Activated CD4-positive, alpha-beta T cell treated with anti-CD3 and anti-CD28 coated beads, Interleukin-2, amount 50 U/mL, for 1 hour (primary cell): ENCODE results near the gene TBXA2R.
A peak's percentile ranks its signal among the peaks of the same experiment; 100 is the strongest.

Source experiments
- DNase-seq: peaks from one replicate; pipeline ENCODE4 v3.0.0-alpha.2; 2020

The TBXA2R gene

GRCh38 chr19:3550947-3551791 is 55.5 kb downstream of the TBXA2R start:
- no peak for DNase-seq

- DNase-seq = no peak
These were observed 56.9 kb downstream of the TBXA2R start for GRCh38 chr19:3549816-3550215.

GRCh38 chr19:3548606-3549005 is 58.1 kb downstream of the TBXA2R start:
- DNase-seq = no peak

GRCh38 chr19:3547767-3548282 is 58.9 kb downstream of the TBXA2R start:
- DNase-seq = no peak

- peak; percentile 22 for DNase-seq
These were observed 59.4 kb downstream of the TBXA2R start for GRCh38 chr19:3547301-3547731.

GRCh38 chr19:3546119-3546518 is 60.6 kb downstream of the TBXA2R start:
- DNase-seq = no peak

GRCh38 chr19:3545669-3546034 is 61.0 kb downstream of the TBXA2R start:
- DNase-seq = no peak

GRCh38 chr19:3544742-3545668 is 61.7 kb downstream of the TBXA2R start:
- DNase-seq = peak; percentile 82
